ENCODE results near the gene TERB2.
"Not testable (repeated sequence)": the region's sequence is repeated elsewhere in the genome, so short reads cannot be mapped to it uniquely, and the experiment has no call there.

Gene TERB2

GRCh38 chr15:44918136-44918535 lies 38.4 kb upstream of the TERB2 start (continued):
- TF ChIP-seq, protein P1, sequence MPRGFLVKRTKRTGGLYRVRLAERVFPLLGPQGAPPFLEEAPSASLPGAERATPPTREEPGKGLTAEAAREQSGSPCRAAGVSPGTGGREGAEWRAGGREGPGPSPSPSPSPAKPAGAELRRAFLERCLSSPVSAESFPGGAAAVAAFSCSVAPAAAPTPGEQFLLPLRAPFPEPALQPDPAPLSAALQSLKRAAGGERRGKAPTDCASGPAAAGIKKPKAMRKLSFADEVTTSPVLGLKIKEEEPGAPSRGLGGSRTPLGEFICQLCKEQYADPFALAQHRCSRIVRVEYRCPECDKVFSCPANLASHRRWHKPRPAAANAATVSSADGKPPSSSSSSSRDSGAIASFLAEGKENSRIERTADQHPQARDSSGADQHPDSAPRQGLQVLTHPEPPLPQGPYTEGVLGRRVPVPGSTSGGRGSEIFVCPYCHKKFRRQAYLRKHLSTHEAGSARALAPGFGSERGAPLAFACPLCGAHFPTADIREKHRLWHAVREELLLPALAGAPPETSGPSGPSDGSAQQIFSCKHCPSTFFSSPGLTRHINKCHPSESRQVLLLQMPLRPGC (tag by site-specific recombination; IDR thresholded peaks at IDR 0.05): no peak
- TF ChIP-seq ZNF701 (tag by site-specific recombination; IDR thresholded peaks at IDR 0.05) (no peak), ZXDB (tag by site-specific recombination; IDR thresholded peaks at IDR 0.05) (no peak), ZNF585B (tag by site-specific recombination; IDR thresholded peaks at IDR 0.05) (no peak), ZNF211 (tag by site-specific recombination; IDR thresholded peaks at IDR 0.05; ENCODE audit: low read depth) (no peak)

- H3K4me3 ChIP-seq (ENCODE audit: low read depth, low read length); CTCF ChIA-PET: not testable (repeated sequence)
Observed at GRCh38 chr15:44928658-44929057, 27.8 kb upstream of the TERB2 start.

DNA sequence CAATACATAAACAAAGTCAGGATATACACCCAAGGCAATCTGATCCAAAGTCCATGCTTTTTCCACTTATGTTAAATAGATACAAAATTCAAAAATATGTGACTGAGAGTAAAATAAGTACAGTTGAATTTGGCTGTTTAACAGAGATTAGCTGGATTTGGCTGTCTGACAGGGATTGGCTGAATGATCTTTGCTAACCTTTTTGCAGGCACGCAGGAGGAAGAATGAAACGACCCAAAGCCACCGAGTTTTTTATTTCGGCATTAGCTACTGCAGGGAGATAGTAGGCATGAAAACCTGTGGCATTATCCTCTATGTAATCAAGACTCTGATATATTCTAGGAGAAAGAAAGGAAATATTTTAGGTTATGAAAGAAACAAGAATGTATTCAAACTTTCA lies 26.2 kb upstream of the TERB2 start:
- H3K4me3 ChIP-seq (ENCODE audit: low read depth, low read length); H3K36me3 ChIP-seq (ENCODE audit: control insufficient read depth in 2 of 2, insufficient read depth in 1 of 2, low read length in 2 of 2); H3K9me3 ChIP-seq (ENCODE audit: control insufficient read depth, insufficient read depth, low read depth, low read length); H3K4me1 ChIP-seq (ENCODE audit: control insufficient read depth, insufficient read depth, low read length); H3K27ac ChIP-seq (ENCODE audit: extremely low read depth, low read depth, low read length); POLR2A ChIA-PET: not testable (repeated sequence)
- CTCF ChIA-PET: interaction anchor here (0.6 kb wide), 1 partner anchor 193 kb away, joined by 6 read pairs; no protein-coding TSS in a partner anchor

More at GRCh38 chr15:44928658-44929057, 27.8 kb upstream of the TERB2 start:
- H3K4me1 ChIP-seq (ENCODE audit: control insufficient read depth, insufficient read depth, low read length); H3K9me3 ChIP-seq (ENCODE audit: control insufficient read depth, insufficient read depth, low read depth, low read length); POLR2A ChIA-PET; H3K27ac ChIP-seq (ENCODE audit: extremely low read depth, low read depth, low read length); H3K36me3 ChIP-seq (ENCODE audit: control insufficient read depth in 2 of 2, insufficient read depth in 1 of 2, low read length in 2 of 2): not testable (repeated sequence)

DNA sequence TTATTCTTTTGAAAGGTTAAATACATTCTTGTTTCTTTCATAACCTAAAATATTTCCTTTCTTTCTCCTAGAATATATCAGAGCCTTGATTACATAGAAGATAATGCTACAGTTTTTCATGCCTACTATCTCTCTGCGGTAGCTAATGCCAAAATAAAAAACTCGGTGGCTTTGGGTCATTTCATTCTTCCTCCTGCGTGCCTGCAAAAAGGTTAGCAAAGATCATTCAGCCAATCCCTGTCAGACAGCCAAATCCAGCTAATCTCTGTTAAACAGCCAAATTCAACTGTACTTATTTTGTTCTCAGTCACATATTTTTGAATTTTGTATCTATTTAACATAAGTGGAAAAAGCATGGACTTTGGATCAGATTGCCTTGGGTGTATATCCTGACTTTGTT lies 1.8 kb downstream of the TERB2 start:
- H3K27ac ChIP-seq (ENCODE audit: extremely low read depth, low read depth, low read length); H3K4me1 ChIP-seq (ENCODE audit: control insufficient read depth, insufficient read depth, low read length); CTCF ChIA-PET; H3K36me3 ChIP-seq (ENCODE audit: control insufficient read depth in 2 of 2, insufficient read depth in 1 of 2, low read length in 2 of 2); POLR2A ChIA-PET; H3K4me3 ChIP-seq (ENCODE audit: low read depth, low read length); H3K9me3 ChIP-seq (ENCODE audit: control insufficient read depth, insufficient read depth, low read depth, low read length): not testable (repeated sequence)

GRCh38 chr15:44968475-44968874 lies 12.0 kb downstream of the TERB2 start:
- POLR2A ChIA-PET: no interaction called here
- Histone ChIP-seq H3K9me3 (ENCODE audit: control insufficient read depth, insufficient read depth, low read depth, low read length) (no peaks in the 10 kb centered on the region), H3K36me3 (ENCODE audit: control insufficient read depth in 2 of 2, insufficient read depth in 1 of 2, low read length in 2 of 2) (no peaks in the 10 kb centered on the region), H3K27ac (ENCODE audit: extremely low read depth, low read depth, low read length) (no peak overlapping the region), H3K4me3 (ENCODE audit: low read depth, low read length) (no peak overlapping the region), H3K4me1 (ENCODE audit: control insufficient read depth, insufficient read depth, low read length) (no peaks in the 10 kb centered on the region)
- CTCF ChIA-PET: interaction anchor here (1.0 to 3.3 kb wide), 4 partner anchors 10 to 194 kb away, joined by 3 to 21 read pairs (median 5); no protein-coding TSS in a partner anchor
- TF ChIP-seq BCL11B (tag by site-specific recombination; IDR thresholded peaks at IDR 0.05; ENCODE audit: low read depth) (no peak), ZNF157 (tag by site-specific recombination; IDR thresholded peaks at IDR 0.05) (no peak), HOXA7 (CRISPR knock-in tag; IDR thresholded peaks at IDR 0.05; ENCODE audit: borderline replicate concordance) (no peak), FEZF1 (tag by site-specific recombination; IDR thresholded peaks at IDR 0.05) (no peak), ZNF629 (tag by site-specific recombination; IDR thresholded peaks at IDR 0.05) (no peak), ZFHX2 (tag by site-specific recombination; conservative IDR thresholded peaks at IDR 0.05) (no peak)

DNA sequence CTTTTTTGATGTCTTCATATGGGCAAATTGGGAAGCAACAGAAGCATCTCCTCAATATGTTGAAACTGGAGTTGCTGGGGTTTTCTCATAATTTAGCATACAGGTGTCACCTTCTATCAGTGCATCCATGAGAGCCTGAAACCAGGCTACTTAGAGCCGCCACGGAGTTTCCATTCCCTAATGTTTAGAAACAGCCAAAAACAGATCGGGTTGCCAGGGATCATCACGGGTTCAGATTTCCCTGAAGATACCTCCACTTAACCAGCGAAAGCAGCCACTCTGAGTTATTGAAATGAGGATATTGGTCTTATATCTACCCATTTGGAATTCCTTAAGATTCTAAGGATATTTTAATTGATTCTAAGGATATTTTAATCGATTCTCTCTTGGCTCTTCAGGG lies 14.5 kb downstream of the TERB2 start:
- ChIA-PET CTCF (interaction anchor here (1.0 kb wide), 1 partner anchor 67 kb away, joined by 3 read pairs; no protein-coding TSS in a partner anchor), POLR2A (no interaction called here)
- no peak overlapping the region for H3K27ac ChIP-seq (ENCODE audit: extremely low read depth, low read depth, low read length)
- no peaks in the 10 kb centered on the region for H3K9me3 ChIP-seq (ENCODE audit: control insufficient read depth, insufficient read depth, low read depth, low read length)
- no peaks in the 10 kb centered on the region for H3K4me1 ChIP-seq (ENCODE audit: control insufficient read depth, insufficient read depth, low read length)
- no peak overlapping the region for H3K4me3 ChIP-seq (ENCODE audit: low read depth, low read length)
- TF ChIP-seq ZNF112 (tag by site-specific recombination; IDR thresholded peaks at IDR 0.05): no peak
- no peak for TF ChIP-seq ZNF121 (tag by site-specific recombination; IDR thresholded peaks at IDR 0.05)
- TF ChIP-seq ZNF658 (tag by site-specific recombination; IDR thresholded peaks at IDR 0.05): no peak
- TF ChIP-seq, protein P2, sequence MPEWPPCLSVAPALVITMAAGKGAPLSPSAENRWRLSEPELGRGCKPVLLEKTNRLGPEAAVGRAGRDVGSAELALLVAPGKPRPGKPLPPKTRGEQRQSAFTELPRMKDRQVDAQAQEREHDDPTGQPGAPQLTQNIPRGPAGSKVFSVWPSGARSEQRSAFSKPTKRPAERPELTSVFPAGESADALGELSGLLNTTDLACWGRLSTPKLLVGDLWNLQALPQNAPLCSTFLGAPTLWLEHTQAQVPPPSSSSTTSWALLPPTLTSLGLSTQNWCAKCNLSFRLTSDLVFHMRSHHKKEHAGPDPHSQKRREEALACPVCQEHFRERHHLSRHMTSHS (tag by site-specific recombination; IDR thresholded peaks at IDR 0.05): no peak
- TF ChIP-seq, protein P3, sequence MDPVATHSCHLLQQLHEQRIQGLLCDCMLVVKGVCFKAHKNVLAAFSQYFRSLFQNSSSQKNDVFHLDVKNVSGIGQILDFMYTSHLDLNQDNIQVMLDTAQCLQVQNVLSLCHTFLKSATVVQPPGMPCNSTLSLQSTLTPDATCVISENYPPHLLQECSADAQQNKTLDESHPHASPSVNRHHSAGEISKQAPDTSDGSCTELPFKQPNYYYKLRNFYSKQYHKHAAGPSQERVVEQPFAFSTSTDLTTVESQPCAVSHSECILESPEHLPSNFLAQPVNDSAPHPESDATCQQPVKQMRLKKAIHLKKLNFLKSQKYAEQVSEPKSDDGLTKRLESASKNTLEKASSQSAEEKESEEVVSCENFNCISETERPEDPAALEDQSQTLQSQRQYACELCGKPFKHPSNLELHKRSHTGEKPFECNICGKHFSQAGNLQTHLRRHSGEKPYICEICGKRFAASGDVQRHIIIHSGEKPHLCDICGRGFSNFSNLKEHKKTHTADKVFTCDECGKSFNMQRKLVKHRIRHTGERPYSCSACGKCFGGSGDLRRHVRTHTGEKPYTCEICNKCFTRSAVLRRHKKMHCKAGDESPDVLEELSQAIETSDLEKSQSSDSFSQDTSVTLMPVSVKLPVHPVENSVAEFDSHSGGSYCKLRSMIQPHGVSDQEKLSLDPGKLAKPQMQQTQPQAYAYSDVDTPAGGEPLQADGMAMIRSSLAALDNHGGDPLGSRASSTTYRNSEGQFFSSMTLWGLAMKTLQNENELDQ (tag by site-specific recombination; IDR thresholded peaks at IDR 0.05; ENCODE audit: low read depth): no peak
- no peak for TF ChIP-seq ZNF169 (tag by site-specific recombination; IDR thresholded peaks at IDR 0.05)
- no peaks in the 10 kb centered on the region for H3K36me3 ChIP-seq (ENCODE audit: control insufficient read depth in 2 of 2, insufficient read depth in 1 of 2, low read length in 2 of 2)

Data from HEK293 (cell line).